Activated naive CD8-positive, alpha-beta T cell treated with anti-CD3 and anti-CD28 coated beads for 36 hours (primary cell): ENCODE measurements around the gene LPP. TPM values are rescaled to one million over a fixed set of nuclear protein-coding genes. Genes with fewer than 3 reads are reported as not detected.

ENCODE experiments used
- DNase-seq: peaks from one replicate; pipeline ENCODE4 v3.0.0; 2021
- H3K27ac Mint-ChIP-seq: one replicate; pipeline ENCODE4 v1.8.0; 2022; ENCODE audit warnings: mild to moderate bottlenecking, moderate library complexity, mixed read lengths
- H3K27me3 Mint-ChIP-seq: one replicate; pipeline ENCODE4 v1.8.0; 2022; ENCODE audit warnings: mild to moderate bottlenecking, mixed read lengths
- H3K36me3 Mint-ChIP-seq: one replicate; pipeline ENCODE4 v1.8.0; 2021; ENCODE audit warnings: mild to moderate bottlenecking, mixed read lengths
- H3K4me1 Mint-ChIP-seq: one replicate; pipeline ENCODE4 v1.8.0; 2021; ENCODE audit warnings: mixed read lengths
- H3K4me3 Mint-ChIP-seq: one replicate; pipeline ENCODE4 v1.8.0; 2022; ENCODE audit warnings: mild to moderate bottlenecking, moderate library complexity, mixed read lengths
- H3K9me3 Mint-ChIP-seq: one replicate; pipeline ENCODE4 v1.8.0; 2022; ENCODE audit warnings: mixed read lengths
- total RNA-seq, 2 experiments: library from RNA; stranded (reverse); gene quantifications; one replicate each; pipeline ENCODE4 v1.2.3, GENCODE V29; 2021

The LPP gene
- total RNA-seq, 2 experiments from 2014 or later, result 15.0 to 15.3 TPM

- Mint-ChIP-seq H3K4me3 (no peak overlapping the region), H3K36me3 (peaks cover 7% of the 10 kb centered on the region), H3K4me1 (peaks cover 36% of the 10 kb centered on the region), H3K27ac (no peak overlapping the region), H3K27me3 (no peaks in the 10 kb centered on the region), H3K9me3 (no peaks in the 10 kb centered on the region)
- DNase-seq, result no peak
These were observed 126.7 kb downstream of the LPP start for GRCh38 chr3:188280627-188281026.

- no peaks in the 10 kb centered on the region for H3K9me3 Mint-ChIP-seq
- H3K36me3 Mint-ChIP-seq, result peaks cover 3% of the 10 kb centered on the region
- H3K27me3 Mint-ChIP-seq, result no peaks in the 10 kb centered on the region
- DNase-seq, result no peak
- no peak overlapping the region for H3K4me3 Mint-ChIP-seq
- H3K27ac Mint-ChIP-seq, result no peak overlapping the region
- H3K4me1 Mint-ChIP-seq, result peaks cover 45% of the 10 kb centered on the region
These were observed 128.9 kb downstream of the LPP start for GRCh38 chr3:188282871-188283270.

GRCh38 chr3:188283347-188283746 is 129.4 kb downstream of the LPP start:
- no peak for DNase-seq
- H3K27ac Mint-ChIP-seq, result no peak overlapping the region
- H3K9me3 Mint-ChIP-seq, result no peaks in the 10 kb centered on the region
- no peak overlapping the region for H3K4me3 Mint-ChIP-seq
- H3K36me3 Mint-ChIP-seq, result peaks cover 3% of the 10 kb centered on the region
- peaks cover 48% of the 10 kb centered on the region for H3K4me1 Mint-ChIP-seq
- no peaks in the 10 kb centered on the region for H3K27me3 Mint-ChIP-seq

- H3K27me3 Mint-ChIP-seq, result no peaks in the 10 kb centered on the region
- H3K4me1 Mint-ChIP-seq, result peaks cover 45% of the 10 kb centered on the region
- H3K9me3 Mint-ChIP-seq, result no peaks in the 10 kb centered on the region
- H3K36me3 Mint-ChIP-seq, result peaks cover 3% of the 10 kb centered on the region
- DNase-seq, result peak; percentile 54
- no peak overlapping the region for H3K4me3 Mint-ChIP-seq
- H3K27ac Mint-ChIP-seq, result peak overlapping the region; percentile 75
These were observed 130.7 kb downstream of the LPP start for GRCh38 chr3:188284455-188285212.

- no peak for DNase-seq
- peaks cover 13% of the 10 kb centered on the region for H3K36me3 Mint-ChIP-seq
- H3K4me1 Mint-ChIP-seq, result peaks cover 41% of the 10 kb centered on the region
- H3K27me3 Mint-ChIP-seq, result no peaks in the 10 kb centered on the region
- no peak overlapping the region for H3K4me3 Mint-ChIP-seq
- H3K9me3 Mint-ChIP-seq, result no peaks in the 10 kb centered on the region
- H3K27ac Mint-ChIP-seq, result peak overlapping the region; percentile 14
These were observed 132.1 kb downstream of the LPP start for GRCh38 chr3:188286087-188286513.

GRCh38 chr3:188287339-188287738 is 133.4 kb downstream of the LPP start:
- Mint-ChIP-seq H3K4me1 (peaks cover 45% of the 10 kb centered on the region), H3K9me3 (no peaks in the 10 kb centered on the region), H3K27ac (peak overlapping the region; percentile 51), H3K36me3 (peaks cover 20% of the 10 kb centered on the region), H3K27me3 (no peaks in the 10 kb centered on the region), H3K4me3 (no peak overlapping the region)
- DNase-seq, result no peak

GRCh38 chr3:188287762-188288505 is 134.0 kb downstream of the LPP start:
- Mint-ChIP-seq H3K4me3 (no peak overlapping the region), H3K9me3 (no peaks in the 10 kb centered on the region), H3K27ac (peak overlapping the region; percentile 51), H3K4me1 (peaks cover 40% of the 10 kb centered on the region), H3K27me3 (no peaks in the 10 kb centered on the region), H3K36me3 (peaks cover 24% of the 10 kb centered on the region)
- DNase-seq, result no peak

GRCh38 chr3:188292251-188292650 is 138.3 kb downstream of the LPP start:
- no peak for DNase-seq
- H3K4me1 Mint-ChIP-seq, result peaks cover 23% of the 10 kb centered on the region
- H3K9me3 Mint-ChIP-seq, result no peaks in the 10 kb centered on the region
- H3K4me3 Mint-ChIP-seq, result no peak overlapping the region
- H3K27me3 Mint-ChIP-seq, result no peaks in the 10 kb centered on the region
- peaks cover 24% of the 10 kb centered on the region for H3K36me3 Mint-ChIP-seq
- no peak overlapping the region for H3K27ac Mint-ChIP-seq

GRCh38 chr3:188292827-188293226 is 138.9 kb downstream of the LPP start:
- Mint-ChIP-seq H3K9me3 (no peaks in the 10 kb centered on the region), H3K27me3 (no peaks in the 10 kb centered on the region), H3K4me3 (no peak overlapping the region), H3K4me1 (peaks cover 23% of the 10 kb centered on the region), H3K36me3 (peaks cover 24% of the 10 kb centered on the region), H3K27ac (no peak overlapping the region)
- DNase-seq, result no peak

- DNase-seq, result no peak
- Mint-ChIP-seq H3K36me3 (peaks cover 28% of the 10 kb centered on the region), H3K27me3 (no peaks in the 10 kb centered on the region), H3K9me3 (peaks cover 1% of the 10 kb centered on the region), H3K4me3 (no peak overlapping the region), H3K4me1 (peaks cover 29% of the 10 kb centered on the region), H3K27ac (no peak overlapping the region)
These were observed 140.2 kb downstream of the LPP start for GRCh38 chr3:188294113-188294512.

- Mint-ChIP-seq H3K4me1 (peaks cover 36% of the 10 kb centered on the region), H3K27me3 (no peaks in the 10 kb centered on the region), H3K36me3 (peaks cover 32% of the 10 kb centered on the region), H3K27ac (no peak overlapping the region), H3K4me3 (no peak overlapping the region), H3K9me3 (peaks cover 1% of the 10 kb centered on the region)
- no peak for DNase-seq
These were observed 141.0 kb downstream of the LPP start for GRCh38 chr3:188294823-188295487.

GRCh38 chr3:188295876-188296275 is 141.9 kb downstream of the LPP start:
- Mint-ChIP-seq H3K36me3 (peaks cover 25% of the 10 kb centered on the region), H3K4me1 (peaks cover 37% of the 10 kb centered on the region), H3K4me3 (no peak overlapping the region), H3K27ac (no peak overlapping the region), H3K27me3 (no peaks in the 10 kb centered on the region), H3K9me3 (peaks cover 1% of the 10 kb centered on the region)
- DNase-seq, result no peak

- Mint-ChIP-seq H3K9me3 (peaks cover 1% of the 10 kb centered on the region), H3K27ac (no peak overlapping the region), H3K4me3 (no peak overlapping the region), H3K36me3 (peaks cover 21% of the 10 kb centered on the region), H3K4me1 (peaks cover 36% of the 10 kb centered on the region), H3K27me3 (no peaks in the 10 kb centered on the region)
- DNase-seq, result no peak
These were observed 143.0 kb downstream of the LPP start for GRCh38 chr3:188296761-188297612.

GRCh38 chr3:188298585-188298984 is 144.6 kb downstream of the LPP start:
- Mint-ChIP-seq H3K4me3 (no peak overlapping the region), H3K9me3 (peaks cover 3% of the 10 kb centered on the region), H3K36me3 (peaks cover 24% of the 10 kb centered on the region), H3K27me3 (no peaks in the 10 kb centered on the region), H3K27ac (peak overlapping the region; percentile 13), H3K4me1 (peaks cover 49% of the 10 kb centered on the region)
- DNase-seq, result no peak
